Breast epithelium (tissue), 4 donors: ENCODE data around the gene SCTR. TPM values are rescaled to one million over a fixed set of nuclear protein-coding genes. Genes with fewer than 3 reads are reported as not detected.

Source experiments
- DNase-seq, 2 donors: peaks; one replicate each; pipeline ENCODE4 v3.0.0-alpha.2; 2019; ENCODE audit warnings: low spot score in 2 of 2
- H3K27ac ChIP-seq, 2 donors: fragments of 200-600 bp; sonication (generic) in 1 of 2; one replicate each; pipeline ENCODE4 v1.5.1; 2016 to 2019; ENCODE audit warnings: mild to moderate bottlenecking in 1 of 2
- H3K27me3 ChIP-seq, 2 donors: fragments of 200-600 bp; sonication (generic) in 1 of 2; one replicate each; pipeline versions ENCODE4 v1.5.1 to v1.6.0; 2017 to 2019; ENCODE audit warnings: control low read depth in 1 of 2, mild to moderate bottlenecking in 1 of 2
- H3K36me3 ChIP-seq: fragments of 200-600 bp; one replicate; pipeline ENCODE4 v1.5.1; 2019
- H3K4me1 ChIP-seq, 2 donors: fragments of 200-600 bp; sonication (generic); one replicate each; pipeline ENCODE4 v1.5.1; 2016 to 2019; ENCODE audit warnings: control low read depth in 1 of 2
- H3K4me3 ChIP-seq, 3 donors: fragments of 200-600 bp; sonication (generic); 1 replicate in 2 of 3; 2 replicates in 1 of 3; pipeline ENCODE4 v1.5.1; 2016 to 2019; ENCODE audit warnings: mild to moderate bottlenecking in 3 of 3, moderate library complexity in 2 of 3
- H3K9me3 ChIP-seq, 2 donors: fragments of 200-600 bp; sonication (generic) in 1 of 2; one replicate each; pipeline ENCODE4 v1.5.1; 2016 to 2019; ENCODE audit warnings: control low read depth in 1 of 2
- CTCF ChIP-seq, 3 donors: fragments of 450-650 bp; IDR thresholded peaks; one replicate each; pipeline ENCODE4 v1.5.1; 2016 to 2017; ENCODE audit warnings: antibody characterized with exemption in 3 of 3, mild to moderate bottlenecking in 3 of 3, moderate library complexity in 3 of 3
- POLR2A ChIP-seq: fragments of 450-650 bp; IDR thresholded peaks from one replicate; pipeline ENCODE4 v1.6.1; 2016; ENCODE audit warnings: antibody characterized with exemption, mild to moderate bottlenecking, moderate library complexity
- POLR2AphosphoS5 ChIP-seq, 3 donors: sonication (generic); formaldehyde crosslinking; IDR thresholded peaks; one replicate each; pipeline ENCODE4 v1.6.1; 2017; ENCODE audit warnings: antibody characterized with exemption in 3 of 3
- intact Hi-C: fragments of 100-400 bp; cut with DNase I; formaldehyde crosslinking; loops from one replicate; pipeline ENCODE4 v1.15.1; 2023; ENCODE audit warnings: low total_unique reads
- total RNA-seq, 3 donors: library from RNA; depleted of rRNA; stranded (reverse); fragments of >200 nt; gene quantifications; one replicate each; pipeline ENCODE4 v1.1.0, GENCODE V29; 2016

SCTR gene
- total RNA-seq: not detected

- Histone ChIP-seq H3K9me3 (no peaks in the 10 kb centered on the region), H3K27me3 (peaks cover 0 to 46% of the 10 kb centered on the region in 2 donors), H3K4me1 (no peaks in the 10 kb centered on the region), H3K27ac (no peak within 1 kb of the TSS), H3K4me3 (no peak within 1 kb of the TSS), H3K36me3 (no peaks in the 10 kb centered on the region)
- DNase-seq: no peak
- intact Hi-C loops: no loop called here
- TF ChIP-seq POLR2AphosphoS5 (IDR thresholded peaks at IDR 0.05) (no peak), POLR2A (no peak), CTCF (IDR thresholded peaks at IDR 0.05) (no peak)
Measured at GRCh38 chr2:119523952-119524694, at the start of gene SCTR. Gene SCTR (minus strand): TSS chr2:119524483. CDS start chr2:119524226, 257 bp downstream.

GRCh38 chr2:119567292-119567691 lies 43.0 kb upstream of the SCTR start:
- no peak for DNase-seq
- Histone ChIP-seq H3K27ac (no peak overlapping the region), H3K27me3 (no peaks in the 10 kb centered on the region), H3K4me1 (no peaks in the 10 kb centered on the region), H3K4me3 (no peak overlapping the region), H3K9me3 (peaks cover 4 to 18% of the 10 kb centered on the region in 2 donors), H3K36me3 (no peaks in the 10 kb centered on the region)
- intact Hi-C loops: no loop called here
- TF ChIP-seq POLR2A: no peak
- no peak for TF ChIP-seq POLR2AphosphoS5 (IDR thresholded peaks at IDR 0.05)

- no peak for DNase-seq
- intact Hi-C loops: no loop called here
- H3K27ac ChIP-seq: no peak overlapping the region
Measured at GRCh38 chr2:119565481-119565880, 41.2 kb upstream of the SCTR start.

GRCh38 chr2:119553687-119554344 lies 29.5 kb upstream of the SCTR start:
- TF ChIP-seq POLR2A: no peak
- no peak for TF ChIP-seq POLR2AphosphoS5 (IDR thresholded peaks at IDR 0.05)
- TF ChIP-seq CTCF (IDR thresholded peaks at IDR 0.05): no peak
- Histone ChIP-seq H3K27ac (no peak overlapping the region), H3K4me1 (no peaks in the 10 kb centered on the region), H3K4me3 (no peak overlapping the region), H3K9me3 (no peaks in the 10 kb centered on the region), H3K27me3 (no peaks in the 10 kb centered on the region), H3K36me3 (no peaks in the 10 kb centered on the region)
- intact Hi-C loops: no loop called here
- DNase-seq: no peak

More at GRCh38 chr2:119565481-119565880, 41.2 kb upstream of the SCTR start:
- Histone ChIP-seq H3K9me3 (peaks cover 4 to 18% of the 10 kb centered on the region in 2 donors), H3K4me3 (no peak overlapping the region), H3K27me3 (no peaks in the 10 kb centered on the region), H3K4me1 (no peaks in the 10 kb centered on the region), H3K36me3 (no peaks in the 10 kb centered on the region)
- TF ChIP-seq POLR2AphosphoS5 (IDR thresholded peaks at IDR 0.05) (no peak), POLR2A (no peak), CTCF (IDR thresholded peaks at IDR 0.05) (no peak)

- TF ChIP-seq POLR2AphosphoS5 (IDR thresholded peaks at IDR 0.05) (no peak), POLR2A (no peak), CTCF (IDR thresholded peaks at IDR 0.05) (no peak)
- H3K27ac ChIP-seq: no peak overlapping the region
- intact Hi-C loops: no loop called here
- no peaks in the 10 kb centered on the region for H3K36me3 ChIP-seq
- H3K4me3 ChIP-seq: no peak overlapping the region
- no peak for DNase-seq
- no peaks in the 10 kb centered on the region for H3K4me1 ChIP-seq
- H3K9me3 ChIP-seq: no peaks in the 10 kb centered on the region
- no peaks in the 10 kb centered on the region for H3K27me3 ChIP-seq
Measured at GRCh38 chr2:119552902-119553301, 28.6 kb upstream of the SCTR start.
